Panc1 (cell line): ENCODE measurements around the gene PTAR1.

Source experiments
- CTCF ChIP-seq: fragments of 450-650 bp; IDR thresholded peaks from 2 replicates; pipeline ENCODE4 v1.5.1; 2017; ENCODE audit warnings: mild to moderate bottlenecking
- REST ChIP-seq, 2 experiments: IDR thresholded peaks; 2 replicates each; pipeline ENCODE4 v1.6.1; 2011 to 2012; ENCODE audit warnings: low read depth in 2 of 2, control low read depth in 1 of 2, low read length in 1 of 2, mild to moderate bottlenecking in 1 of 2, moderate library complexity in 1 of 2; ENCODE audit not compliant: insufficient read depth in 1 of 2
- SIN3A ChIP-seq: IDR thresholded peaks from 2 replicates; pipeline ENCODE4 v1.6.1; 2012; ENCODE audit warnings: low read depth, mild to moderate bottlenecking, low read length, moderate library complexity, borderline replicate concordance; ENCODE audit not compliant: insufficient read depth
- TCF7L2 ChIP-seq: IDR thresholded peaks from 2 replicates; pipeline ENCODE4 v1.6.1; 2011; ENCODE audit warnings: mild to moderate bottlenecking, low read depth, low read length, inconsistent platforms

DNA sequence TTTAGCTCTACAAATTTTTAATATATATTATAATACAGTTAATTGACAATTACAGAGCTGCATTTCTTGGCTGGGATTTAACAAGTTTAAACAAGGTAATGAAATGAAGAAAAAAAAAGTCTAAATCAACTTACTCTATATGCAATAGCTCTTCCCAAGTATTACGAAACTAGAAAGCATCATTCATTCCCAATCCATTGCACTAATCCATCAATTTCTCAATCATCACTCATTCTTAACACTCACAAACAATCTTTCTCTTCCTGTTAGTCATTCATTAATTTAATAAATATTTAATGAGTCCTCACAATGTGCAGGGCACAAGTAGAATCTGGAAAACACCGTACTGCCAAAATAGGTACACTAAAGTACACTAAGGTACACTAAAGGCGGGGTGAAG lies 44.7 kb downstream of the PTAR1 start:
- no peak for TF ChIP-seq CTCF
- TF ChIP-seq REST (IDR thresholded peaks at IDR 0.05; ENCODE audit: insufficient read depth in 1 of 2, low read depth in 2 of 2, low read length in 1 of 2): no peak
- TF ChIP-seq SIN3A: no peak
- TF ChIP-seq TCF7L2: no peak
